Heart left ventricle (tissue), 13 donors: ENCODE measurements around the gene NOL9.
A peak's percentile ranks its signal among the peaks of the same experiment; 100 is the strongest.

Source experiments
- CTCF ChIP-seq, 12 donors: fragments of 200-600 bp; sonication (generic) in 4 of 12; IDR thresholded peaks; one replicate each; pipeline versions ENCODE4 v1.5.0 to v1.8.0; 2018 to 2022; ENCODE audit warnings: antibody characterized with exemption in 12 of 12, mild to moderate bottlenecking in 5 of 12
- POLR2A ChIP-seq, 2 donors: fragments of 450-650 bp; IDR thresholded peaks; one replicate each; pipeline ENCODE4 v1.6.1; 2017; ENCODE audit warnings: antibody characterized with exemption in 2 of 2, mild to moderate bottlenecking in 2 of 2, moderate library complexity in 2 of 2
- donor health status: ischemic (EF 13 %, LVEDD 7.1; RV severe dilation, severe dysfunction).
- donor health status: DM: no; HTN: yes; CAD: no.
- donor health status: DM: no; HTN: no; CAD: no.
- donor health status: ischemic (EF 25% LVEDD 6.9; RV normal size, moderate dysfunction).
- donor health status: ischemic (EF 25% LVEDD 5.7; RV mildly dilated, moderate dysfunction).
- donor health status: ischemic (EF 35%, LVEDD 5.7; RV mildly dilated, moderate dysfunction).
- donor health status: nonischemic (EF 11% LVEDD 7.7; RV severe dilation, severe dysfunction).
- donor health status: DM: yes; HTN: yes; CAD: no.
- donor health status: PGD.
- donor health status: ischemic (EF 29% LVEDD 5.4; RV normal size, mild dysfunction).
- donor health status: nonischemic (EF 23%, LVEDD 6.1; RV moderate dilation, normal function).

- TF ChIP-seq CTCF (IDR thresholded peaks at IDR 0.05) (no peak), POLR2A (IDR thresholded peaks at IDR 0.05) (peak; percentile 92 to 95)
Observed at GRCh38 chr1:6579374-6580118, 25.2 kb upstream of the NOL9 start, which contains the start of gene ZBTB48.
